Fibroblast of skin of left quadriceps (primary cell): ENCODE results near the gene STPG2.

ENCODE experiments used
- DNase-seq, 2 experiments: peaks; one replicate each; pipeline ENCODE4 v3.0.0-alpha.2; 2013; ENCODE audit warnings: low read depth in 2 of 2

STPG2 gene

GRCh38 chr4:97819294-97819693 lies 324.0 kb downstream of the STPG2 start:
- no peak for DNase-seq

GRCh38 chr4:97812768-97813167 lies 330.5 kb downstream of the STPG2 start:
- DNase-seq, result no peak

GRCh38 chr4:97786306-97786920 lies 356.9 kb downstream of the STPG2 start:
- DNase-seq, result no peak

GRCh38 chr4:97778174-97778573 lies 365.1 kb downstream of the STPG2 start:
- DNase-seq, result no peak

- DNase-seq, result no peak
Observed at GRCh38 chr4:97774347-97774989, 368.8 kb downstream of the STPG2 start.

- no peak for DNase-seq
Observed at GRCh38 chr4:97770222-97770621, 373.1 kb downstream of the STPG2 start.

- DNase-seq, result no peak
Observed at GRCh38 chr4:97762115-97762512, 381.2 kb downstream of the STPG2 start.

GRCh38 chr4:97761445-97762114 lies 381.7 kb downstream of the STPG2 start:
- DNase-seq, result no peak

GRCh38 chr4:97759785-97760184 lies 383.5 kb downstream of the STPG2 start:
- no peak for DNase-seq

- no peak for DNase-seq
Observed at GRCh38 chr4:97752599-97752998, 390.7 kb downstream of the STPG2 start.

GRCh38 chr4:97747945-97748344 lies 395.3 kb downstream of the STPG2 start:
- no peak for DNase-seq

GRCh38 chr4:97720869-97721432 lies 422.3 kb downstream of the STPG2 start:
- no peak for DNase-seq

GRCh38 chr4:97691111-97691605 lies 452.1 kb downstream of the STPG2 start:
- no peak for DNase-seq

- DNase-seq, result no peak
Observed at GRCh38 chr4:97670703-97671269, 472.5 kb downstream of the STPG2 start.

GRCh38 chr4:97665553-97665952 lies 477.7 kb downstream of the STPG2 start:
- no peak for DNase-seq

GRCh38 chr4:97664741-97665140 lies 478.5 kb downstream of the STPG2 start:
- DNase-seq, result no peak

- no peak for DNase-seq
Observed at GRCh38 chr4:97662133-97662532, 481.1 kb downstream of the STPG2 start.

- DNase-seq, result peak; percentile 65 to 68
Observed at GRCh38 chr4:97656044-97656720, 487.1 kb downstream of the STPG2 start.

GRCh38 chr4:97653701-97654100 lies 489.6 kb downstream of the STPG2 start:
- DNase-seq, result no peak

GRCh38 chr4:97646997-97647396 lies 496.3 kb downstream of the STPG2 start:
- DNase-seq, result peak; percentile 19 to 22

GRCh38 chr4:97645071-97645821 lies 498.0 kb downstream of the STPG2 start:
- DNase-seq, result no peak
